GM21381 (cell line): ENCODE results near the gene ZNF555.

Experiments
- ATAC-seq: cut with Tn5 transposase; IDR thresholded peaks from one replicate; pipeline ENCODE4 v1.9.1; 2021; ENCODE audit warnings: mild to moderate bottlenecking, moderate library complexity; ENCODE audit not compliant: unreplicated experiment

Gene ZNF555

DNA sequence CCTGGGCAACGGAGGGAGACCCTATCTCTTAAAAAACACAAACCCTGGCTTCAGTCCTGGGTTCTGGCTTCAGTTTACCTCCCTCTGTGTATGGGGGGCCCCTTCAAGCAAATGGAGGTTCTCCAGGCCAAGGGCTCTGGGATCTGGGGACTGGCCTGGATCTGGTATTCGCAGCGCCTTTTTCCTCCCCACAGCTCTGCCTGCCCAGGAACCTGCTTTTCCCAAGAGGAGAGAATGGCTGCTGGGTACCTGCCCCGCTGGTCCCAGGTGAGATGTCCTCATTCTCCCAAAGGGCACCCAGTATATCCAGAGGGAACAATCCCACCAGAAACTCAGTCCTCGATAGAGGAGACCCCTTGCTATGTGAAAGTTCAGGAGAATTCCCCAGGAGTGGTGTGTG, 18.4 kb upstream of the ZNF555 start:
- no peak for ATAC-seq

GRCh38 chr19:2823646-2824045, 17.6 kb upstream of the ZNF555 start:
- ATAC-seq = no peak

- ATAC-seq = no peak
Observed at GRCh38 chr19:2824129-2824528, 17.1 kb upstream of the ZNF555 start.

GRCh38 chr19:2827022-2827421, 14.3 kb upstream of the ZNF555 start:
- no peak for ATAC-seq

DNA sequence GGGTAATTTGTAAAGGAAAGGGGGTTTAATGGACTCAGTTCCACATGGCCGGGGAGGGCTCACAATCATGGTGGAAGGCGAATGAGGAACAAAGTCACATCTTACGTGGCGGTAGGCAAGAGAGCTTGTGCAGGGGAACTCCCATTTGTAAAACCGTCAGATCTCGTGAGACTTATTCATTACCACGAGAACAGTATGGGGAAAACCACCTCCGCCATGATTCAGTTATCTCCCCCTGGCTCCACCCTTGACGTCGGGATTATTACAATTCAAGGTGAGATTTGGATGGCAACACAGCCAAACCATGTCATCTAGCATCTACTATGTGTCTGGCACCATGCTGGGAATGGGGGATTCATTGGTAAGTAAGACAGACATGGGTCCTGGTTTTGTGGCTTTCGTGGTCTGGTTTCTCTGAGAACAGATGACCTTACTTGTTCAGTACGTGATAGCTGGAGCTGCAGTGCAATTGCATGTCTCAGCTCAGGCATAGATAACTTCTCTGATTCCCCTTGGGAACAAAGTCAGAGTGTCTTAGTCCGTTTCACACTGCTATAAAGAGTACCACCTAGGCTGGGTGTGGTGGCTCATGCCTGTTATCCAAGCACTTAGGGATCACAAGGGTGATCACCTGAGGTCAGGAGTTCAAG, 13.3 kb upstream of the ZNF555 start:
- ATAC-seq = no peak

- ATAC-seq = no peak
Observed at GRCh38 chr19:2834294-2834871, 6.9 kb upstream of the ZNF555 start.

DNA sequence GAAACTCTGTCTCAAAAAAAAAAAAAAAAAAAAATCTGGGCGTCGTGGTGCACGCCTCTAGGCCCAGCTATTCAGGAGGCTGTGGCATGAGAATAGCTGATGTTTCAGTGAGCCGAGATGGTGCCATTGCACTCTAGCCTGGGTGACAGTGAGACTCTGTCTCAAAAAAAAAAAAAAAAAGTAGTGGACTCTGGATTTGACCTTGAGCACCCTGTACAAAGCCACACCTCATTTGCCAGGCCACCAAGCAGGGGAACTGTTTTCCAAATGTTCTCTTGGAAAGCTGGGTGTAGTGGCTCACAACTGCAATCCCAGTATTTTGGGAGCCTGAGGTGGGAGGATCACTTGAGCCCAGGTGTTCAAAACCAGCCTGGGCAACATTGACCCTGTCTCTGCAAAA, 3.8 kb upstream of the ZNF555 start:
- ATAC-seq = no peak

- ATAC-seq = peak; percentile 15
Observed at GRCh38 chr19:2841855-2842574, 740 bp downstream of the ZNF555 start.

DNA sequence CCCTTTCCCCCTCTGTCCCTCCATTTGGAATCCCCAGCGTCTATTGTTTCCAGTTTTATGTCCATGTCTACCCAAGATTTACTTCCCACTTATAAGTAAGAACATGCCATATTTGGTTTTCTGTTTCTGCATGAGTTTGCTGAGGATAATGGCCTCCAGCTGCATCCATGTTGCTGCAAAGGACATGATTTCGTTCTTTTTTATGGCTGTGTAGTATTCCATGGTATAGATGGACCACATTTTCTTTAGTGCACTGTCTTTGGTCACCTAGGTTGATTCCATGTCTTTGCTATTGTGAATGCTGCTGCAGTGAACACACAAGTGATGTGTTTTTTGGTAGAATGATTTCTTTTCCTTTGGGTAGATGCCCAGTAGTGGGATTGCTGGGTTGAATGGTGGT, 3.8 kb downstream of the ZNF555 start:
- no peak for ATAC-seq

GRCh38 chr19:2846180-2846894, 5.1 kb downstream of the ZNF555 start:
- no peak for ATAC-seq

- no peak for ATAC-seq
Observed at GRCh38 chr19:2847507-2847906, 6.2 kb downstream of the ZNF555 start.

DNA sequence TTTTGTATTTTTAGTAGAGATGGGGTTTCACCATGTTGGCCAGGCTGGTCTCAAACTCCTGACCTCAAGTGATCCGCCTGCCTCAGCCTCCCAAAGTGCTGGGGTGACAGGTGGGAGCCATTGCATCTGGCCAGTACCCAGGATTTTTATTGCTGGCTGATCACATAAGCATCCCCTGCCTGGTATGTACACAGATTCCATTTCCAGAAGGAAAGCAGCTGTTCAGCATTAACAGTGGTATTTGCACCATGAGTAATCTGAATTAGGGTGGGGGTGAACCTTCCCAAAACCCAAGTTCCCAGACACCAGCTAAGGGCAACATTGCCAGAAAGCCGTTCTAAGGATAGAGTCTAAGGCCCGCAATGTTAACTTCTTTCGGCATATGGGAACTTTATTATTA, 7.3 kb downstream of the ZNF555 start:
- ATAC-seq = no peak

GRCh38 chr19:2850256-2850925, 9.1 kb downstream of the ZNF555 start:
- no peak for ATAC-seq

DNA sequence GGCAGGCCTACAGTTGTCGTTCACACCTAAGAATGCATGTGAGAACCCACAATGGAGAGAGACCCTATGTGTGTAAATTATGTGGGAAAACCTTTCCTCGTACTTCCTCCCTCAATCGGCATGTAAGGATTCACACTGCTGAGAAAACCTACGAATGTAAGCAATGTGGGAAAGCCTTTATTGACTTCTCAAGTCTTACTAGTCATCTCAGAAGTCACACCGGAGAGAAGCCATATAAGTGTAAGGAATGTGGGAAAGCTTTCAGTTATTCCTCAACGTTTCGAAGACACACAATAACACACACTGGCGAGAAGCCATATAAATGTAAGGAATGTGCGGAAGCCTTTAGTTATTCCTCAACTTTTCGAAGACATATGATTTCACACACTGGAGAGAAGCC, 11.3 kb downstream of the ZNF555 start:
- ATAC-seq = no peak

DNA sequence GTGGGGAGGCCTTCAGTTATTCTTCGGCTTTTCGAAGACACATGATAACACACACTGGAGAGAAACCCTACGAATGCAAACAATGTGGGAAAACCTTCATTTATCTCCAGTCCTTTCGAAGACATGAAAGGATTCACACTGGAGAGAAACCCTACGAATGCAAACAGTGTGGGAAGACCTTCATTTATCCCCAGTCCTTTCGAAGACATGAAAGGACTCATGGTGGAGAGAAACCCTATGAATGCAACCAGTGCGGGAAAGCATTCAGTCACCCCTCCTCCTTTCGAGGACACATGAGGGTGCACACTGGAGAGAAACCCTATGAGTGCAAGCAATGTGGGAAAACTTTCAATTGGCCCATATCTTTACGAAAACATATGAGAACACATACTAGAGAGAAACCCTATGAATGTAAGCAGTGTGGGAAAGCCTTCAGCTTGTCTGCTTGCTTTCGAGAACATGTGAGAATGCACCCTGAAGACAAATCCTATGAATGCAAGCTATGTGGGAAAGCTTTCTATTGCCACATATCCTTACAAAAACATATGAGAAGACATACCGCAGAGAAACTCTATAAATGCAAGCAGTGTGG, 11.8 kb downstream of the ZNF555 start:
- no peak for ATAC-seq

DNA sequence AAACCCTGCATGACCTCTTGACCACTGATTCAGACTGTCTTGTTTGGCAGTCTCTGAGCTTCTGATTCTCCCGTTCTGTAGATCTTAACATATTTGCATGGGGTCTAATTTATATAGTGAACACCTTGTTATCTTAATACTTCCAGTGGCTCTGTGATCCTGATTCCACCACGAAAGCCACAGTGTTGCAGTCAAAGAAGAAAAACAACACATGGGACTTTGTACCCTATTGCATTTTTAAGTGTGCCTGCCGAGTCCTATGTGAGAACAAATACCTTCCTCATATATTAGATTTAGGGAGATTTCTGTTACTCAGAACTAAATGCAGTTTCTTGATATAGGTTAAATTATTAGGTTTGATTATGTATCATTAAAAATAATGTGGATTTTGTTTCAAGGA, 13.6 kb downstream of the ZNF555 start:
- no peak for ATAC-seq

- no peak for ATAC-seq
Observed at GRCh38 chr19:2856457-2857050, 15.3 kb downstream of the ZNF555 start.

- no peak for ATAC-seq
Observed at GRCh38 chr19:2858864-2859263, 17.6 kb downstream of the ZNF555 start.

DNA sequence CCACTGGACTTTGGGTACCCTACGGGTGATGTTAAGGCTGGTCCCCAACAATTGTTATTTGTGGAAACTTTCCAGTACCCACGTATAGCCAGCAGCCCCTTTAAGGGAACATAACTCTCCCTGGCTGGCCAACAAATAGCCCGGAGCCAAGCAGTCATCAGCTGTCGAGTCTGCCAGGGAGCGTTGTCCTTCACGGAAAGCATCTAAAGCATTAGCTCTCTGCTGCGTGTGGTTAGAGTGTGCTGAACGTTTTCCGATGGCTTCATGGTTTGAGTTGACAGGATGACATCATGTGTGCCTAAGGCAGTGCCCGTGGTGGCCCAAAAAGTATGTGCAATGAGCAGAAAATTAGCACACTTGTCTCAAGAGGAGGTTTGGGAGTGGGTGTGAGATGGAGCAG, 22.5 kb downstream of the ZNF555 start:
- no peak for ATAC-seq

DNA sequence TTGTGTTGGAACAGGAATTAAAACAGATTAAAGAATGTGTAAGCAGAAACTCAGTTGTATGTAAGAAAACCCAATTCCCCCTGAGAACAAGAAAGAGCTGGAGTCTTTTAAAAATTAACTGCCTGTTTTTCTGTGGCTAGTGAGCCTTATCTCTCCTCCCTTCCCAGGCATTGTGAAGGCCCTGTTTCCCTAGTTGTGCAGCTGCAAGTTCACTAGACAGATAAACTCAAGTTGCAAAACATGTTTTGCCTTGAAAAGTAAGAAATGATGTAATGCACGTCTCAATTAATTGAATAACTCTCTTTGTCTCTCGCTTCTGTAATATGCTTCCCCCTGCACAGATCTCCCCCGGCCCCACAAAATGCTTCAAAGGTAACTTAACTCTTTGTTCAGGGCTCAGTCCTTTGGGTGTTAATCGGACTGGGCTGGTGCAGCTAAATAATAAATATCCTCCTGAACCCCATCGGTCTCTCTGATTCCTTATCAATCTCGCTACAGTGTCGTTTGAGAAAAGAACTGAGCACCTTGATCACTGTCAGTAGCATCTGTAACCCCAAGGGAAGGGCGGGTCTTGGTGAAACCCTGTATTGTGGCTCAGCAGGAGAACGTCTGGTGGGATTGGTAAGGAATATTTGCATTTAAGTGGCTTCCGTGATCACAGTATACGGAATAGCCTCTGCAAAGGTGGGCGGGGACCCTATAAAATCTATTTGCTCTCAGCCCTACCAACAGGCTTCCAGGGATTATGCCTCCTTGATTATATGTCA, 24.2 kb downstream of the ZNF555 start:
- ATAC-seq = no peak
